Stomach (tissue), 19 donors: ENCODE data around the gene SLC25A41. TPM values are rescaled to one million over a fixed set of nuclear protein-coding genes. Genes with fewer than 3 reads are reported as not detected.

Experiments used
- DNase-seq, 2 donors: peaks; one replicate each; pipeline versions ENCODE4 v3.0.0 to v3.0.0-alpha.2; 2013 to 2019
- H3K27ac ChIP-seq, 5 donors: fragments of 200-600 bp in 4 of 5; sonication (generic) in 4 of 5; one replicate each; pipeline ENCODE4 v1.5.1; 2013 to 2019; ENCODE audit warnings: mild to moderate bottlenecking in 1 of 5, moderate library complexity in 1 of 5
- H3K27me3 ChIP-seq, 3 donors: fragments of 200-600 bp; sonication (generic); one replicate each; pipeline ENCODE4 v1.5.1; 2017 to 2019; ENCODE audit warnings: mixed run types in 1 of 3
- H3K36me3 ChIP-seq, 4 donors: fragments of 200-600 bp; sonication (generic); 1 replicate in 3 of 4; 2 replicates in 1 of 4; pipeline ENCODE4 v1.5.1; 2016 to 2019
- H3K4me1 ChIP-seq, 4 donors: fragments of 200-600 bp; sonication (generic); one replicate each; pipeline ENCODE4 v1.5.1; 2016 to 2019
- H3K4me3 ChIP-seq, 4 donors: fragments of 200-600 bp; sonication (generic) in 3 of 4; one replicate each; pipeline ENCODE4 v1.5.1; 2016 to 2019; ENCODE audit warnings: mild to moderate bottlenecking in 1 of 4
- H3K9me3 ChIP-seq, 4 donors: fragments of 200-600 bp; sonication (generic); one replicate each; pipeline ENCODE4 v1.5.1; 2016 to 2019
- EP300 ChIP-seq: sonication (generic); formaldehyde crosslinking; IDR thresholded peaks from one replicate; pipeline ENCODE4 v1.6.1; 2017; ENCODE audit warnings: antibody characterized with exemption
- POLR2A ChIP-seq, 4 donors: fragments of 450-650 bp; IDR thresholded peaks; one replicate each; pipeline ENCODE4 v1.6.1; 2016; ENCODE audit warnings: antibody characterized with exemption in 4 of 4, control low read depth in 2 of 4, mild to moderate bottlenecking in 1 of 4, moderate library complexity in 1 of 4
- POLR2AphosphoS5 ChIP-seq, 3 donors: sonication (generic); formaldehyde crosslinking; IDR thresholded peaks; one replicate each; pipeline ENCODE4 v1.6.1; 2016; ENCODE audit warnings: antibody characterized with exemption in 3 of 3
- WGBS, 5 donors: extraction: QIAGEN DNeasy Blood & Tissue Kit in 3 of 5; methylation state at CpG; one replicate each; pipeline versions ENCODE4 v1.1.5 to v1.1.7; 2013 to 2018; 5-methylcytosine and 5-hydroxymethylcytosine counted together
- intact Hi-C: fragments of 100-400 bp; cut with DNase I; formaldehyde crosslinking; loops from one replicate; pipeline ENCODE4 v1.15.1; 2023; ENCODE audit warnings: low total_unique reads
- long read RNA-seq, 10 donors: transcript quantifications; one replicate each; lab custom pipeline, GENCODE V29; 2026
- polyA plus RNA-seq, 3 donors: library from polyadenylated mRNA; stranded (reverse); fragments of 200-250 nt; gene quantifications; one replicate each; pipeline ENCODE4 v1.2.3, GENCODE V29; 2013
- total RNA-seq, 5 donors: library from RNA; depleted of rRNA; stranded (reverse); fragments of >200 nt; gene quantifications; one replicate each; pipeline versions ENCODE4 v1.1.0 to v1.2.3, GENCODE V29; 2014 to 2016
- TF ChIP-seq, protein P1 (sequence below), 7 experiments: fragments of 450-650 bp in 4 of 7; fragments of 200-600 bp in 3 of 7; sonication (generic) in 3 of 7; IDR thresholded peaks; one replicate each; pipeline ENCODE4 v1.5.1; 2016 to 2019; ENCODE audit warnings: antibody characterized with exemption in 7 of 7, control low read depth in 2 of 7, mild to moderate bottlenecking in 1 of 7
- donor health status: healthy with polysubstance abuse.
- donor health status: Bipolar disorder and iron deficiency.
- donor health status: healthy.

SLC25A41 gene
- 1 to 10 TPM in 1 of 5 donors, not detected in 4; 4.9 TPM for total RNA-seq
- under 1 TPM in 1 of 3 donors, not detected in 2; 0.80 TPM for polyA plus RNA-seq
- long read RNA-seq, donor 1 = 0 reads
- long read RNA-seq, donor 2 = 0 reads
- long read RNA-seq, donor 3 = 0 reads
- long read RNA-seq, donor 4 = 0 reads
- long read RNA-seq, donor 5 = 0 reads
- long read RNA-seq, donor 6 = 0 reads
- long read RNA-seq, donor 7 = 0 reads
- long read RNA-seq, donor 8 = 0 reads
- long read RNA-seq, donor 9 = 0 reads
- long read RNA-seq, donor 10 = 0 reads

DNA sequence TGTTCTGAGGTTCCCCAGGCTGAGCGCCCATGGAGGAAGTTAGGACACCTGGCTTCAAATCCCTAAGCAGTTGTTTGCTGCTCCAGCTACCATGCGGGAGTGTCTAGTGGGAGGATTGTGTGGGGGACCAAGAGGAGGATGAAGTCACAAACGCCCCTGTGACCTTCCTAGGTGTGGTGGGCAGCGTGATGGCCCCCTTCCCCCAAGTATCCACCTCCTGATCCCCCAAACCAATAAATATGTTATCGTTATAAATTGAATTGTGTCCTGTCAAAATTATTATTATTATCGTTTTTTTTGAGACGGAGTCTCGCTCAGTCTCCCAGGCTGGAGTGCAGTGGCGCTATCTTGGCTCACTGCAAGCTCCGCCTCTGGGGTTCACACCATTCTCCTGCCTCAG is at the start of gene SLC25A41:
SLC25A41 (minus strand) TSS at position 101 of the 400 bp plus-strand sequence; CDS start at position 31, 70 bp downstream.
- TF ChIP-seq POLR2A (IDR thresholded peaks at IDR 0.05) = no peak
- TF ChIP-seq EP300 = no peak
- TF ChIP-seq, protein P1, sequence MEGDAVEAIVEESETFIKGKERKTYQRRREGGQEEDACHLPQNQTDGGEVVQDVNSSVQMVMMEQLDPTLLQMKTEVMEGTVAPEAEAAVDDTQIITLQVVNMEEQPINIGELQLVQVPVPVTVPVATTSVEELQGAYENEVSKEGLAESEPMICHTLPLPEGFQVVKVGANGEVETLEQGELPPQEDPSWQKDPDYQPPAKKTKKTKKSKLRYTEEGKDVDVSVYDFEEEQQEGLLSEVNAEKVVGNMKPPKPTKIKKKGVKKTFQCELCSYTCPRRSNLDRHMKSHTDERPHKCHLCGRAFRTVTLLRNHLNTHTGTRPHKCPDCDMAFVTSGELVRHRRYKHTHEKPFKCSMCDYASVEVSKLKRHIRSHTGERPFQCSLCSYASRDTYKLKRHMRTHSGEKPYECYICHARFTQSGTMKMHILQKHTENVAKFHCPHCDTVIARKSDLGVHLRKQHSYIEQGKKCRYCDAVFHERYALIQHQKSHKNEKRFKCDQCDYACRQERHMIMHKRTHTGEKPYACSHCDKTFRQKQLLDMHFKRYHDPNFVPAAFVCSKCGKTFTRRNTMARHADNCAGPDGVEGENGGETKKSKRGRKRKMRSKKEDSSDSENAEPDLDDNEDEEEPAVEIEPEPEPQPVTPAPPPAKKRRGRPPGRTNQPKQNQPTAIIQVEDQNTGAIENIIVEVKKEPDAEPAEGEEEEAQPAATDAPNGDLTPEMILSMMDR (IDR thresholded peaks at IDR 0.05) = no peak
- no peak for TF ChIP-seq POLR2AphosphoS5 (IDR thresholded peaks at IDR 0.05)
- intact Hi-C loops = no loop called here
- Histone ChIP-seq H3K9me3 (no peaks in the 10 kb centered on the region), H3K36me3 (no peaks in the 10 kb centered on the region), H3K4me1 (no peaks in the 10 kb centered on the region), H3K4me3 (no peak within 1 kb of the TSS), H3K27me3 (no peaks in the 10 kb centered on the region), H3K27ac (no peak within 1 kb of the TSS)
- WGBS, 5 donors = 83 to 92% (median 90%) methylated on average over 10 of the region's 10 CpGs
- DNase-seq = no peak

DNA sequence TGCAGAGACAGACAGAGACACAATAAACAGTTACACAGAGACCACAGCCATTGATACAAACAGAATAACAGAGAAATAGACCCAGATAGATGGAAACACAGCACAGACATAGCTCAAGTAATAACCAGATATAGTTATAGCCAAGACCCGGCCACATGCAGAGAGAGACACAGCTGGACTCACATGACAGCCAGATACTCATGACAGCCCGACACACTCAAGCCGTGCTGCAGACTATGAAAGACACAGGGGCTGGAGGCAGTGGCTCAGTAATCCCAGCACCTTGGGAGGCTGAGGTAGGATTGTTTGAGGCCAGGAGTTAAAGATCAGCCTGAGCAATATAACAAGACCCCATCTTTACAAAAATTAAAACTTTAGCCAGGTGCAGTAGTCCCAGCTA is 49.7 kb upstream of the SLC25A41 start:
- no peak for DNase-seq
- Histone ChIP-seq H3K27ac (no peak overlapping the region), H3K36me3 (no peaks in the 10 kb centered on the region), H3K4me3 (no peak overlapping the region), H3K4me1 (no peaks in the 10 kb centered on the region), H3K27me3 (peaks cover 0 to 32% (median 0%) of the 10 kb centered on the region in 3 donors), H3K9me3 (no peaks in the 10 kb centered on the region)
- TF ChIP-seq POLR2AphosphoS5 (IDR thresholded peaks at IDR 0.05) (no peak), POLR2A (IDR thresholded peaks at IDR 0.05) (no peak), EP300 (no peak)
- TF ChIP-seq, protein P1 (IDR thresholded peaks at IDR 0.05) = no peak
- intact Hi-C loops = no loop called here
- WGBS, 5 donors = 48 to 55% (median 51%) methylated on average over 3 of the region's 3 CpGs

DNA sequence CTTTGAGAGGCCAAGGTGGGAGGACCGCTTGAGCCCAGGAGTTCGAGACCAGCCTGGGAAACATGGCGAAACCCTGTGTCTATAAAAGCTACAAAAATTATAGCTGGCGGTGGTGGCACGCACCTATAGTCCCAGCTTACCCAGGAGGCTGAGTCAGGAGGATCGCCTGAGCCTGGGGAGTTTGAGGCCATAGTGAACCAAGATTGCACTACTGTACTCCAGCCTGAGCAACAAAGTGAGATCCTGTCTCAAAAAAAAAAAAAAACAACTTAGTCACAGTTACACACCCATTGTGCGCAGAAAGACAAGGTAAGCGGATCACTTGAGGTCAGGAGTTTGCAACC is 48.8 kb upstream of the SLC25A41 start:
- TF ChIP-seq EP300 (no peak), POLR2A (IDR thresholded peaks at IDR 0.05) (no peak), POLR2AphosphoS5 (IDR thresholded peaks at IDR 0.05) (no peak)
- TF ChIP-seq, protein P1 (IDR thresholded peaks at IDR 0.05) = no peak
- intact Hi-C loops = no loop called here
- 94 to 97% (median 96%) methylated on average over 8 of the region's 8 CpGs for WGBS, 5 donors
- Histone ChIP-seq H3K9me3 (no peaks in the 10 kb centered on the region), H3K4me1 (no peaks in the 10 kb centered on the region), H3K36me3 (no peaks in the 10 kb centered on the region), H3K27me3 (peaks cover 0 to 41% (median 0%) of the 10 kb centered on the region in 3 donors), H3K27ac (peak overlapping the region in 3 of 5 donors; percentile 64 to 80 (median 64)), H3K4me3 (no peak overlapping the region)
- DNase-seq = no peak

DNA sequence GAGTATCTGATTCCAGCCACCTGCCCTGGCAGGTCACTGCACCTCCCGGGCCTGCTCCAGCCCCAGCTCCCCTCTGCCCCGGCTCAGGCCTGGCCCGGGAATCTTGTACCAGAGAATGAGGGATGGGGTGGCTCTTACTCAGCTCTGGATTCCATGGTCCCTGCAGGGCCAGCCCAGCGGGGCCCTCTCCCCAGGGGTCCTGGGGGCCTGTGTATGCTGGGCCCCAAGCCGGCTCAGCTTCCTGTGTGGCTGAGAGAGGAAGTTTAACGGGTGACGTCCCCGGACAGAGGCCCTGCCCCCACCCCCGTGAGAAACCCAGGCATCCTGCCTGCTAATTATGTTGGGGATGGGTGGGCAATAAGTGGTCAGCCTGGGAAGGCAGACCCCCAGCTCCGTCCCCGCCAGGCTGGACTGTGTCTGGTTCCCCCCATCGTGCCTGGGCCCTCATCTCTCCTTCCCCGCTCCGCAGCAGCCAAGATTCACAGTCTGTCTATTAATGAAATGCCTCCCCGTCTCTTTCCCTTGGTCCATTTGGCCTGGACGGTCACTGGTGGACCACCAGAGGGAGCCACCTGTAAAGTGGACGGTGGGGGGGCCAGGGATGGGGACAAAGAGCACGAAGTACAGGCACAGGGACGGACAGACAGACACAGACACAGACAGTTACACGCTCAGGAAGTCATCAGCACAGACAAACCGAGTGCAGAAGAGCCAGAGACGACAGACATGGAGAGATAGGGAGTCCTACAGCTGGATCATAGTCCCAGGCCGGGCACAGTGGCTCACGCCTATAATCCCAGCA is 48.2 kb upstream of the SLC25A41 start, which contains the start of gene DENND1C:
DENND1C (minus strand) TSS at position 247 of the 802 bp plus-strand sequence; CDS start at position 155, 92 bp downstream.
- H3K4me1 ChIP-seq = peaks cover 0 to 4% (median 3%) of the 10 kb centered on the region in 4 donors
- no peak for TF ChIP-seq POLR2A (IDR thresholded peaks at IDR 0.05)
- TF ChIP-seq, protein P1 (IDR thresholded peaks at IDR 0.05) = peak in 4 of 7 experiments; percentile 16 to 37 (median 26)
- 31 to 51% (median 33%) methylated on average over 15 to 24 of the region's 24 CpGs for WGBS, 5 donors
- DNase-seq = peak; percentile 52 to 55
- H3K9me3 ChIP-seq = no peaks in the 10 kb centered on the region
- peak within 1 kb of the TSS; percentile 38 to 80 (median 64) for H3K27ac ChIP-seq
- intact Hi-C loops = no loop called here
- peaks cover 0 to 47% (median 4%) of the 10 kb centered on the region in 3 donors for H3K27me3 ChIP-seq
- H3K36me3 ChIP-seq = no peaks in the 10 kb centered on the region
- H3K4me3 ChIP-seq = peak within 1 kb of the TSS; percentile 11 to 39 (median 38)
